Effector CD8-positive, alpha-beta T cell (primary cell): ENCODE data around the gene RBM15.

Experiments
- DNase-seq: peaks from one replicate; lab custom pipeline; 2025; lab: John Stamatoyannopoulos, UW

Gene RBM15

GRCh38 chr1:110319332-110320167, 19.6 kb upstream of the RBM15 start:
- DNase-seq: no peak

- no peak for DNase-seq
These were observed 19.0 kb upstream of the RBM15 start for GRCh38 chr1:110320168-110320518.

GRCh38 chr1:110321045-110321444, 18.1 kb upstream of the RBM15 start:
- DNase-seq: no peak

GRCh38 chr1:110321846-110322245, 17.3 kb upstream of the RBM15 start:
- no peak for DNase-seq

GRCh38 chr1:110324667-110325066, 14.5 kb upstream of the RBM15 start:
- no peak for DNase-seq

GRCh38 chr1:110326826-110327225, 12.4 kb upstream of the RBM15 start:
- DNase-seq: no peak

GRCh38 chr1:110328274-110328673, 10.9 kb upstream of the RBM15 start:
- DNase-seq: no peak

GRCh38 chr1:110328700-110329099, 10.5 kb upstream of the RBM15 start:
- DNase-seq: no peak

- no peak for DNase-seq
These were observed 3.9 kb upstream of the RBM15 start for GRCh38 chr1:110335265-110335664.

- DNase-seq: no peak
These were observed 2.7 kb upstream of the RBM15 start for GRCh38 chr1:110336300-110337039.

- peak; percentile 15 for DNase-seq
These were observed 1.4 kb upstream of the RBM15 start for GRCh38 chr1:110337704-110338308.

- peak; percentile 94 for DNase-seq
These were observed 780 bp upstream of the RBM15 start for GRCh38 chr1:110338309-110338885.

- peak; percentile 42 for DNase-seq
These were observed 430 bp downstream of the RBM15 start for GRCh38 chr1:110339407-110340206.

- DNase-seq: no peak
These were observed 961 bp downstream of the RBM15 start for GRCh38 chr1:110340207-110340468.

- DNase-seq: no peak
These were observed 2.1 kb downstream of the RBM15 start for GRCh38 chr1:110341146-110341871.

- DNase-seq: no peak
These were observed 2.7 kb downstream of the RBM15 start for GRCh38 chr1:110341872-110342331.

- no peak for DNase-seq
These were observed 4.1 kb downstream of the RBM15 start for GRCh38 chr1:110343249-110343648.

GRCh38 chr1:110344152-110344551, 5.0 kb downstream of the RBM15 start:
- no peak for DNase-seq

- DNase-seq: no peak
These were observed 6.3 kb downstream of the RBM15 start for GRCh38 chr1:110345480-110345879.

- DNase-seq: no peak
These were observed 7.5 kb downstream of the RBM15 start for GRCh38 chr1:110346690-110347089.
